ENCODE data around the gene STAC.

- TF ChIP-seq CTCF (IDR thresholded peaks at IDR 0.05) (no peak), EP300 (IDR thresholded peaks at IDR 0.05) (no peak)
Observed at GRCh38 chr3:36538136-36538749, 157.9 kb downstream of the STAC start.

Data from stomach (tissue), 4 donors.